Measurements from ENCODE around the gene ACSF2. TPM values are rescaled to one million over a fixed set of nuclear protein-coding genes. Genes with fewer than 3 reads are reported as not detected.

Gene ACSF2
- total and polyA plus RNA-seq, 2 donors from 2014 or later = 44.4 to 404 TPM

- H3K9ac ChIP-seq (ENCODE audit: low read length in 3 of 3) = no peak overlapping the region
- intact Hi-C loops (cut with DNase I) = no loop called here
- no peaks in the 10 kb centered on the region for H3K9me3 ChIP-seq (ENCODE audit: control insufficient read depth in 2 of 3, insufficient read depth in 1 of 3, low read length in 3 of 3)
- H3K27ac ChIP-seq (ENCODE audit: low read depth in 2 of 2, low read length in 2 of 2) = no peak overlapping the region
- no peaks in the 10 kb centered on the region for H3K4me1 ChIP-seq (ENCODE audit: control insufficient read depth in 2 of 3, insufficient read depth in 2 of 3, low read depth in 1 of 3, low read length in 3 of 3)
- H3K27me3 ChIP-seq (ENCODE audit: control insufficient read depth, insufficient read depth, low read length) = no peaks in the 10 kb centered on the region
- FAIRE-seq (no peak), DNase-seq (no peak)
- no peak overlapping the region for H3K4me3 ChIP-seq (ENCODE audit: low read length in 3 of 3)
- H3K36me3 ChIP-seq (ENCODE audit: control insufficient read depth in 2 of 3, insufficient read depth in 3 of 3, low read length in 3 of 3) = peaks cover 0 to 34% (median 17%) of the 10 kb centered on the region in 3 donors
- no peak for TF ChIP-seq CTCF (IDR thresholded peaks at IDR 0.05; ENCODE audit: borderline replicate concordance, extremely low read depth, insufficient read depth)
Measured at GRCh38 chr17:50380369-50381259, 45.4 kb upstream of the ACSF2 start.

- FAIRE-seq (no peak), DNase-seq (no peak)
- H3K4me1 ChIP-seq (ENCODE audit: control insufficient read depth in 2 of 3, insufficient read depth in 2 of 3, low read depth in 1 of 3, low read length in 3 of 3) = no peaks in the 10 kb centered on the region
- no peak for TF ChIP-seq CTCF (IDR thresholded peaks at IDR 0.05; ENCODE audit: borderline replicate concordance, extremely low read depth, insufficient read depth)
- H3K36me3 ChIP-seq (ENCODE audit: control insufficient read depth in 2 of 3, insufficient read depth in 3 of 3, low read length in 3 of 3) = peaks cover 1 to 42% (median 19%) of the 10 kb centered on the region in 3 donors
- H3K4me3 ChIP-seq (ENCODE audit: low read length in 3 of 3) = no peak overlapping the region
- no peaks in the 10 kb centered on the region for H3K9me3 ChIP-seq (ENCODE audit: control insufficient read depth in 2 of 3, insufficient read depth in 1 of 3, low read length in 3 of 3)
- intact Hi-C loops (cut with DNase I) = no loop called here
- H3K27me3 ChIP-seq (ENCODE audit: control insufficient read depth, insufficient read depth, low read length) = no peaks in the 10 kb centered on the region
- H3K27ac ChIP-seq (ENCODE audit: low read depth in 2 of 2, low read length in 2 of 2) = no peak overlapping the region
- H3K9ac ChIP-seq (ENCODE audit: low read length in 3 of 3) = no peak overlapping the region
Measured at GRCh38 chr17:50381260-50381815, 44.7 kb upstream of the ACSF2 start.

GRCh38 chr17:50381920-50382319 lies 44.1 kb upstream of the ACSF2 start:
- Histone ChIP-seq H3K9ac (ENCODE audit: low read length in 3 of 3) (no peak overlapping the region), H3K36me3 (ENCODE audit: control insufficient read depth in 2 of 3, insufficient read depth in 3 of 3, low read length in 3 of 3) (peaks cover 4 to 48% (median 22%) of the 10 kb centered on the region in 3 donors), H3K4me3 (ENCODE audit: low read length in 3 of 3) (no peak overlapping the region), H3K27me3 (ENCODE audit: control insufficient read depth, insufficient read depth, low read length) (no peaks in the 10 kb centered on the region), H3K4me1 (ENCODE audit: control insufficient read depth in 2 of 3, insufficient read depth in 2 of 3, low read depth in 1 of 3, low read length in 3 of 3) (no peaks in the 10 kb centered on the region), H3K27ac (ENCODE audit: low read depth in 2 of 2, low read length in 2 of 2) (no peak overlapping the region), H3K9me3 (ENCODE audit: control insufficient read depth in 2 of 3, insufficient read depth in 1 of 3, low read length in 3 of 3) (no peaks in the 10 kb centered on the region)
- DNase-seq (no peak), FAIRE-seq (no peak)
- intact Hi-C loops (cut with DNase I) = no loop called here
- no peak for TF ChIP-seq CTCF (IDR thresholded peaks at IDR 0.05; ENCODE audit: borderline replicate concordance, extremely low read depth, insufficient read depth)

All from kidney (tissue), 14 donors.